Measurements from ENCODE around the gene MGAT3. TPM values are rescaled to one million over a fixed set of nuclear protein-coding genes. Genes with fewer than 3 reads are reported as not detected.
A peak's percentile ranks its signal among the peaks of the same experiment; 100 is the strongest.

The MGAT3 gene
- total and polyA plus RNA-seq, 2 of the 8 experiments (the other 6 are each of a cell fraction or from before 2014, with no cell fraction given): 4.3 to 9.2 TPM

- peaks cover 0 to 5% of the 10 kb centered on the region in 2 experiments for H4K20me1 ChIP-seq (replicated peaks in 1 of 2; ENCODE audit: control insufficient read depth in 1 of 2, insufficient read depth in 2 of 2, low read length in 2 of 2)
- H2AFZ ChIP-seq (ENCODE audit: low read length): no peak overlapping the region
- no peak for DNase-seq (ENCODE audit: low read depth in 1 of 2, low spot score in 2 of 2)
- no peak overlapping the region for H3K4me3 ChIP-seq (ENCODE audit: extremely low read depth in 1 of 4, insufficient read depth in 2 of 4, low read depth in 3 of 4, low read length in 4 of 4)
- peak overlapping the region; percentile 78; the same call in 1 of the 2 replicates for H2BK12ac ChIP-seq (ENCODE audit: low read depth, low read length)
- H3K23me2 ChIP-seq (ENCODE audit: low read depth, low read length): no peaks in the 10 kb centered on the region
- H3K23ac ChIP-seq (ENCODE audit: insufficient read length): no peak overlapping the region
- no peak overlapping the region for H2AK5ac ChIP-seq (ENCODE audit: low read depth, low read length)
- H3K18ac ChIP-seq (ENCODE audit: extremely low read depth, low read length): no peak overlapping the region; the same call in 1 of the 2 replicates
- no peaks in the 10 kb centered on the region for H3K9me3 ChIP-seq (ENCODE audit: insufficient read depth in 2 of 2, low read depth in 1 of 2, low read length in 1 of 2)
- 87% methylated on average over 19 of the region's 19 CpGs; no CpG with 5 or more reads in 1 of the 2 experiments for WGBS, 2 experiments (ENCODE audit: extremely low coverage in 1 of 2, insufficient coverage in 1 of 2, insufficient read length in 1 of 2, insufficient replicate concordance in 2 of 2, low coverage in 1 of 2, low lambda C conversion rate in 2 of 2, missing lambda C conversion rate in 1 of 2)
- no peak overlapping the region for H4K5ac ChIP-seq (ENCODE audit: insufficient read length, low read depth, low read length)
- peak overlapping the region; percentile 36; the same call in 1 of the 2 replicates for H4K8ac ChIP-seq (ENCODE audit: extremely low read depth, insufficient read depth, low read length)
- H3K4me1 ChIP-seq (replicated peaks in 1 of 4; ENCODE audit: control insufficient read depth in 3 of 4, insufficient read depth in 4 of 4, low read length in 3 of 4): peaks cover 16 to 51% (median 39%) of the 10 kb centered on the region in 4 experiments
- peak overlapping the region; percentile 74 for H3K4ac ChIP-seq (replicated peaks; ENCODE audit: insufficient read length, low read depth, low read length)
- H3K56ac ChIP-seq (replicated peaks; ENCODE audit: insufficient read length, low read depth, low read length): no peak overlapping the region
- no peak overlapping the region for H3K14ac ChIP-seq (ENCODE audit: insufficient read length)
- peak overlapping the region; percentile 32; the same call in 1 of the 2 replicates for H2BK5ac ChIP-seq (ENCODE audit: low read depth, low read length)
- H3K27ac ChIP-seq (ENCODE audit: low read depth, low read length): no peak overlapping the region
- no peaks in the 10 kb centered on the region for H3K36me3 ChIP-seq (ENCODE audit: control insufficient read depth in 2 of 4, insufficient read depth in 4 of 4, low read length in 3 of 4)
- no peak overlapping the region; a peak in 1 of 7 replicates for H3K9ac ChIP-seq (replicated peaks in 1 of 4; ENCODE audit: extremely low read depth in 1 of 4, low read depth in 3 of 4, low read length in 3 of 4)
- no peak overlapping the region for H2BK120ac ChIP-seq (replicated peaks; ENCODE audit: low read depth, low read length)
- H2BK20ac ChIP-seq (ENCODE audit: low read length): peak overlapping the region; percentile 55; the same call in 1 of the 2 replicates
- H2BK15ac ChIP-seq (ENCODE audit: low read length): peak overlapping the region; percentile 98
- TF ChIP-seq NRF1 (IDR thresholded peaks at IDR 0.05; ENCODE audit: low read depth, low read length): no peak
- TF ChIP-seq POU5F1 (IDR thresholded peaks at IDR 0.05; ENCODE audit: low read depth, low read length): no peak
- no peak for TF ChIP-seq SAP30 (IDR thresholded peaks at IDR 0.05; ENCODE audit: insufficient read depth, insufficient replicate concordance, low read length)
- no peak for TF ChIP-seq MAX (IDR thresholded peaks at IDR 0.05)
- H3K79me2 ChIP-seq (ENCODE audit: control insufficient read depth in 1 of 2, insufficient read depth in 2 of 2, low read length in 2 of 2): no peaks in the 10 kb centered on the region
- no peak for FAIRE-seq
- ChIA-PET CTCF (ENCODE audit: partially characterized antibody) (interaction anchor here (1.1 to 3.9 kb wide), 10 partner anchors 11 to 73 kb away, joined by 3 to 17 read pairs (median 11); partner anchors contain the start of gene TAB1), POLR2A (ENCODE audit: partially characterized antibody) (interaction anchor here (0.6 to 2.5 kb wide), 10 partner anchors 11 to 1860 kb away, joined by 3 to 9 read pairs (median 4); no protein-coding TSS in a partner anchor)
- H3K79me1 ChIP-seq (ENCODE audit: low read depth, low read length): peaks cover 3% of the 10 kb centered on the region
- peak overlapping the region; percentile 17 for H4K91ac ChIP-seq (replicated peaks; ENCODE audit: insufficient read length, low read length)
- no peak overlapping the region for H3K4me2 ChIP-seq (ENCODE audit: insufficient read depth in 1 of 2, low read depth in 2 of 2, low read length in 2 of 2)
- no peaks in the 10 kb centered on the region for H3K27me3 ChIP-seq (replicated peaks in 1 of 4; ENCODE audit: control insufficient read depth in 3 of 4, extremely low read depth in 1 of 4, insufficient read depth in 3 of 4, low read length in 3 of 4)
Observed at GRCh38 chr22:39472570-39473556, 16.1 kb downstream of the MGAT3 start.

Measured in H1 (cell line).